ENCODE measurements around the gene PAH.

DNA sequence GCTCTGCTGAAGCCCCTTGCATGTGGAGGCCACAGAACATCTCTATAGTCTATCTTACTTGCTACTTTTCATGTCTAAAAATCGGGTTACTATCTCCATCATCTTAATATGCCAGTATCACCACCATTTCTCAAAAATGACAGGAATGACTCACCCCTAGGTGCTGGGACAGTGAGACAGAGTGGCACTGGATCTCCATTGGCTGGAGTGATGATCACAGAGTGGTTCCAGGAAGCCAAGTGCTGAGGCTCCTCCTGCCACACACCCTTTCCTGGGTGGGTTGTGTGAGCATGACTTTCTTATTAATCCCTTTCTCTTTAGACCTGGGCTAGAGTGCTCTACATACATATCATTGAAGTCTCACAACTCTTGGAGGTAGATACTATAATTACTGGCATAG lies 37.1 kb upstream of the PAH start:
- TF ChIP-seq POLR2A (IDR thresholded peaks at IDR 0.05) = no peak
- TF ChIP-seq, protein P1, sequence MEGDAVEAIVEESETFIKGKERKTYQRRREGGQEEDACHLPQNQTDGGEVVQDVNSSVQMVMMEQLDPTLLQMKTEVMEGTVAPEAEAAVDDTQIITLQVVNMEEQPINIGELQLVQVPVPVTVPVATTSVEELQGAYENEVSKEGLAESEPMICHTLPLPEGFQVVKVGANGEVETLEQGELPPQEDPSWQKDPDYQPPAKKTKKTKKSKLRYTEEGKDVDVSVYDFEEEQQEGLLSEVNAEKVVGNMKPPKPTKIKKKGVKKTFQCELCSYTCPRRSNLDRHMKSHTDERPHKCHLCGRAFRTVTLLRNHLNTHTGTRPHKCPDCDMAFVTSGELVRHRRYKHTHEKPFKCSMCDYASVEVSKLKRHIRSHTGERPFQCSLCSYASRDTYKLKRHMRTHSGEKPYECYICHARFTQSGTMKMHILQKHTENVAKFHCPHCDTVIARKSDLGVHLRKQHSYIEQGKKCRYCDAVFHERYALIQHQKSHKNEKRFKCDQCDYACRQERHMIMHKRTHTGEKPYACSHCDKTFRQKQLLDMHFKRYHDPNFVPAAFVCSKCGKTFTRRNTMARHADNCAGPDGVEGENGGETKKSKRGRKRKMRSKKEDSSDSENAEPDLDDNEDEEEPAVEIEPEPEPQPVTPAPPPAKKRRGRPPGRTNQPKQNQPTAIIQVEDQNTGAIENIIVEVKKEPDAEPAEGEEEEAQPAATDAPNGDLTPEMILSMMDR (IDR thresholded peaks at IDR 0.05) = no peak
